Esophagus muscularis mucosa (tissue), 4 donors: ENCODE data around the gene KBTBD12. TPM values are rescaled to one million over a fixed set of nuclear protein-coding genes. Genes with fewer than 3 reads are reported as not detected.

Source experiments
- DNase-seq: peaks from one replicate; pipeline ENCODE4 v3.0.0-alpha.2; 2017; ENCODE audit errors: extremely low spot score
- H3K27ac ChIP-seq, 4 donors: fragments of 200-600 bp; sonication (generic); replicated peaks in 1 of 4; 1 replicate in 3 of 4; 2 replicates in 1 of 4; pipeline ENCODE4 v1.5.1; 2016 to 2019; ENCODE audit warnings: mild to moderate bottlenecking in 1 of 4
- H3K27me3 ChIP-seq, 4 donors: fragments of 200-600 bp; sonication (generic); one replicate each; pipeline versions ENCODE4 v1.5.1 to v1.6.0; 2016 to 2019
- H3K36me3 ChIP-seq, 4 donors: fragments of 200-600 bp; sonication (generic); one replicate each; pipeline ENCODE4 v1.5.1; 2016 to 2019
- H3K4me1 ChIP-seq, 4 donors: fragments of 200-600 bp; sonication (generic); one replicate each; pipeline ENCODE4 v1.5.1; 2016 to 2019
- H3K4me3 ChIP-seq, 4 donors: fragments of 200-600 bp; sonication (generic); 1 replicate in 2 of 4; 2 replicates in 2 of 4; pipeline ENCODE4 v1.5.1; 2016 to 2019; ENCODE audit warnings: mild to moderate bottlenecking in 4 of 4, moderate library complexity in 1 of 4
- H3K9me3 ChIP-seq, 4 donors: fragments of 200-600 bp; sonication (generic); 1 replicate in 3 of 4; 2 replicates in 1 of 4; pipeline ENCODE4 v1.5.1; 2016 to 2019
- EP300 ChIP-seq: sonication (generic); formaldehyde crosslinking; IDR thresholded peaks from one replicate; pipeline ENCODE4 v1.6.1; 2017; ENCODE audit warnings: antibody characterized with exemption
- POLR2A ChIP-seq: fragments of 450-650 bp; IDR thresholded peaks from one replicate; pipeline ENCODE4 v1.6.1; 2017; ENCODE audit warnings: antibody characterized with exemption, moderate library complexity, mild to moderate bottlenecking, low read depth
- POLR2AphosphoS5 ChIP-seq, 2 donors: sonication (generic); formaldehyde crosslinking; IDR thresholded peaks; one replicate each; pipeline ENCODE4 v1.6.1; 2017; ENCODE audit warnings: antibody characterized with exemption in 2 of 2
- WGBS: methylation state at CpG from one replicate; pipeline ENCODE4 v1.1.5; 2018; 5-methylcytosine and 5-hydroxymethylcytosine counted together
- intact Hi-C: fragments of 100-400 bp; cut with DNase I; formaldehyde crosslinking; loops from one replicate; pipeline ENCODE4 v1.15.1; 2023
- total RNA-seq, 4 donors: library from RNA; depleted of rRNA; stranded (reverse); fragments of >200 nt; gene quantifications; one replicate each; pipeline versions ENCODE4 v1.1.0 to v1.2.1, GENCODE V29; 2016
- TF ChIP-seq, protein P1 (sequence below), 3 experiments: fragments of 200-600 bp in 2 of 3; fragments of 450-650 bp in 1 of 3; sonication (generic) in 2 of 3; IDR thresholded peaks; one replicate each; pipeline ENCODE4 v1.5.1; 2017 to 2019; ENCODE audit warnings: antibody characterized with exemption in 3 of 3, mild to moderate bottlenecking in 2 of 3, moderate library complexity in 1 of 3

The KBTBD12 gene
- total RNA-seq, 4 donors from 2014 or later, result 3.8 to 6.0 (median 4.7) TPM

DNA sequence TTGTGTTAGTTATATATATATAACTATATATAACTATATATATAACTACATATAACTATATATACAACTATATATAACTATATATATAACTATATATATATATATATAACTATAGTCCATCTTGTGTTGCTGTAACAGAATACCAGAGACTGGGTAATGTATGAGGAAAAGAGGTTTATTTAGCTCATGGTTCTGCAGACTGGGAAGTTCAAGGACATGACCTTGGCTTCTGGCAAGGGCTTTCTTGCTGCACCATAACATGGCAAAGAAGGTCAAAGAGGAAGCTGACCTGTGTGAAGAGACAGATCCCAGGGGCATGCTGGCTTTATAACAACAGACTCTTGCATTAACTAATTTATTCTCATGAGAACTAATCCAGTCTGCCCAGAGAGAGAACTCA, 27.6 kb downstream of the KBTBD12 start:
- no peaks in the 10 kb centered on the region for H3K4me1 ChIP-seq
- intact Hi-C loops, result no loop called here
- H3K9me3 ChIP-seq, result peaks cover 0 to 8% (median 0%) of the 10 kb centered on the region in 4 donors

DNA sequence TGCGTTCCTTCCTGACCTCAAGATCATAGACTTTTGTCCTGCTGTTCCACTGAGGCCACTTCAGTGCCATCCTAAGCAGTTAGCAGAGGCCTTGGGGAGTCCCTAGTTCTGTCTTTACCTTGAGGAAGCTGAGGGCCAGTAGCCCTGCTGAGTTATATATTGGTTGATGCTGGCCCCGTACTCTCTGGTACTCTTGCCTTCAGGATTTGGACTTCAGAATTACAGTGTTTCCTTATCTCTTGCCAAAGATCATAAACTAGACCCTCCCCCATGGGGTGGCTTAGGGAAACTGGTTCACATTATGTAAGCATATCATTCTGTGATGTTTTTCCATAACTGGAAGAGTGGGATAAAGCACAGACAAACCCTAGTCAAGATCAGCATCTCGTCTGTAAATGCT, 33.2 kb downstream of the KBTBD12 start:
- H3K27me3 ChIP-seq, result no peaks in the 10 kb centered on the region
- no peak for DNase-seq
- whole genome bisulfite sequencing, result 85% methylated on average over 3 of the region's 3 CpGs
- peaks cover 0 to 9% (median 0%) of the 10 kb centered on the region in 4 donors for H3K4me1 ChIP-seq
- intact Hi-C loops, result no loop called here
- no peaks in the 10 kb centered on the region for H3K9me3 ChIP-seq
- H3K4me3 ChIP-seq, result no peak overlapping the region
- no peaks in the 10 kb centered on the region for H3K36me3 ChIP-seq
- H3K27ac ChIP-seq, result no peak overlapping the region
- TF ChIP-seq POLR2AphosphoS5 (IDR thresholded peaks at IDR 0.05) (no peak), EP300 (no peak), POLR2A (no peak)
- TF ChIP-seq, protein P1, sequence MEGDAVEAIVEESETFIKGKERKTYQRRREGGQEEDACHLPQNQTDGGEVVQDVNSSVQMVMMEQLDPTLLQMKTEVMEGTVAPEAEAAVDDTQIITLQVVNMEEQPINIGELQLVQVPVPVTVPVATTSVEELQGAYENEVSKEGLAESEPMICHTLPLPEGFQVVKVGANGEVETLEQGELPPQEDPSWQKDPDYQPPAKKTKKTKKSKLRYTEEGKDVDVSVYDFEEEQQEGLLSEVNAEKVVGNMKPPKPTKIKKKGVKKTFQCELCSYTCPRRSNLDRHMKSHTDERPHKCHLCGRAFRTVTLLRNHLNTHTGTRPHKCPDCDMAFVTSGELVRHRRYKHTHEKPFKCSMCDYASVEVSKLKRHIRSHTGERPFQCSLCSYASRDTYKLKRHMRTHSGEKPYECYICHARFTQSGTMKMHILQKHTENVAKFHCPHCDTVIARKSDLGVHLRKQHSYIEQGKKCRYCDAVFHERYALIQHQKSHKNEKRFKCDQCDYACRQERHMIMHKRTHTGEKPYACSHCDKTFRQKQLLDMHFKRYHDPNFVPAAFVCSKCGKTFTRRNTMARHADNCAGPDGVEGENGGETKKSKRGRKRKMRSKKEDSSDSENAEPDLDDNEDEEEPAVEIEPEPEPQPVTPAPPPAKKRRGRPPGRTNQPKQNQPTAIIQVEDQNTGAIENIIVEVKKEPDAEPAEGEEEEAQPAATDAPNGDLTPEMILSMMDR (IDR thresholded peaks at IDR 0.05), result no peak

More for the DNA sequence above, 27.6 kb downstream of the KBTBD12 start:
- Histone ChIP-seq H3K36me3 (peaks cover 0 to 5% (median 0%) of the 10 kb centered on the region in 4 donors), H3K4me3 (no peak overlapping the region), H3K27ac (no peak overlapping the region), H3K27me3 (no peaks in the 10 kb centered on the region)
- DNase-seq, result no peak
- TF ChIP-seq POLR2AphosphoS5 (IDR thresholded peaks at IDR 0.05) (no peak), EP300 (no peak), POLR2A (no peak)
- TF ChIP-seq, protein P1 (IDR thresholded peaks at IDR 0.05), result no peak

DNA sequence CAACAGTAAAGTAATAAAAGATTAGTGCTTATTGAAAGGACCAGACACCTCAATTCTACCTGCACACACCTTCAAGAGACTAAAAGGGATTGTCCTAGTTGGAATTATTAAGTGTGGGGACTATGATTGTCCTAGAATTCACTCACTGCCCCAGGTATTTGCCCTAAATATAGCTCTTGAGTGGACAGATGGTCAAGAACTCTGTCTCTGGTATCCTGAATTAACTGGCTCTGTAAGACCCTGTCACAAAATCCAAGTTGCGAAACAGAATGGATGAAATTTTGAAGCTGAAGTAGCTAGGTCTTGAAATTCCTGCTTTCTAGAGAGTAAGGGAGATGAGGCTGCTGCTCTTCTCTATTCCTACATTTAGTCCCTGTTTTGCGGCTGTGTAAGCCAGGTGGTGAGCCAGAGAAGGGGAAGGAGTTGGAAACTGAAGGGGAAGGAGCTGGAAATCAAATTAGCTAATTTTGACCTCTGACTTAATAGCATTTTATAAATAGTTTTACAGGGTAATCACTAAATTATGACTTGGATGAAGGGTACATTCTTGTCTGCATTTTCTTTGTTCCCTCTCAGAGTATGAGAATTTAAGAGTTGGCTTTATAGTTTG, 34.5 kb downstream of the KBTBD12 start:
- Histone ChIP-seq H3K4me3 (no peak overlapping the region), H3K9me3 (no peaks in the 10 kb centered on the region), H3K27me3 (no peaks in the 10 kb centered on the region), H3K27ac (no peak overlapping the region), H3K4me1 (peaks cover 0 to 12% (median under 1%) of the 10 kb centered on the region in 4 donors), H3K36me3 (no peaks in the 10 kb centered on the region)
- 91% methylated on average over 2 of the region's 2 CpGs for WGBS
- intact Hi-C loops, result no loop called here
- TF ChIP-seq, protein P1 (IDR thresholded peaks at IDR 0.05), result no peak
- no peak for DNase-seq

DNA sequence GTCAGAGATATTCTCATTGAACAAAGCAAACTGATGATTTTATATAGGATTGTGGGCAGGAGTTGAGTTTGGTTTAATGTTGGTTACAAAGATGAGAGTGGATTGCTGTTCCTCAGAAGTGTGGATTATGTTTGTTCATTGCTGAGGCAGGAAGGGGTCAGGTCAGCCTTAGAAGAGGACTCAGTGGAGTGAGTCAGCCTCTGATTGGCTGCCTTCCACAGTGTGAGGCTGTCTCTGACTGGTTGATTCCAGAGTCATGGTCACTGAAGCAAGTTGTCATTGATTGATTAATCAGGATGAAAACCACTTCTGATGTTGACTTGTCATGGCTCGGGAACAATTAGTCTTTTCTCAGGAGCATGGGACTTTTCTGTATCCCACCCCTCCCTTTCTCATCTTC, 36.2 kb downstream of the KBTBD12 start:
- DNase-seq, result no peak
- intact Hi-C loops, result no loop called here
- 85% methylated on average over 1 of the region's 1 CpG for WGBS

More for the DNA sequence above, 36.2 kb downstream of the KBTBD12 start:
- no peak overlapping the region for H3K4me3 ChIP-seq
- H3K27ac ChIP-seq, result no peak overlapping the region
- TF ChIP-seq, protein P1 (IDR thresholded peaks at IDR 0.05), result no peak
- TF ChIP-seq POLR2A (no peak), POLR2AphosphoS5 (IDR thresholded peaks at IDR 0.05) (no peak), EP300 (no peak)
- peaks cover 0 to 18% (median 1%) of the 10 kb centered on the region in 4 donors for H3K4me1 ChIP-seq
- no peaks in the 10 kb centered on the region for H3K27me3 ChIP-seq
- H3K9me3 ChIP-seq, result no peaks in the 10 kb centered on the region
- H3K36me3 ChIP-seq, result no peaks in the 10 kb centered on the region
